Kidney capillary endothelial cell (primary cell): ENCODE measurements around the gene DOHH.

Experiments
- DNase-seq: peaks from one replicate; pipeline ENCODE4 v3.0.0-alpha.2; 2018; ENCODE audit warnings: low spot score

Gene DOHH, protein sequence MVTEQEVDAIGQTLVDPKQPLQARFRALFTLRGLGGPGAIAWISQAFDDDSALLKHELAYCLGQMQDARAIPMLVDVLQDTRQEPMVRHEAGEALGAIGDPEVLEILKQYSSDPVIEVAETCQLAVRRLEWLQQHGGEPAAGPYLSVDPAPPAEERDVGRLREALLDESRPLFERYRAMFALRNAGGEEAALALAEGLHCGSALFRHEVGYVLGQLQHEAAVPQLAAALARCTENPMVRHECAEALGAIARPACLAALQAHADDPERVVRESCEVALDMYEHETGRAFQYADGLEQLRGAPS

GRCh38 chr19:3500429-3501101, at the start of gene DOHH:
TSS of gene DOHH (minus strand) at chr19:3500674. CDS start at chr19:3496814, 3,860 bp downstream.
- DNase-seq, result peak; percentile 92

- no peak for DNase-seq
These were observed 49.3 kb upstream of the DOHH start for GRCh38 chr19:3549816-3550215.

DNA sequence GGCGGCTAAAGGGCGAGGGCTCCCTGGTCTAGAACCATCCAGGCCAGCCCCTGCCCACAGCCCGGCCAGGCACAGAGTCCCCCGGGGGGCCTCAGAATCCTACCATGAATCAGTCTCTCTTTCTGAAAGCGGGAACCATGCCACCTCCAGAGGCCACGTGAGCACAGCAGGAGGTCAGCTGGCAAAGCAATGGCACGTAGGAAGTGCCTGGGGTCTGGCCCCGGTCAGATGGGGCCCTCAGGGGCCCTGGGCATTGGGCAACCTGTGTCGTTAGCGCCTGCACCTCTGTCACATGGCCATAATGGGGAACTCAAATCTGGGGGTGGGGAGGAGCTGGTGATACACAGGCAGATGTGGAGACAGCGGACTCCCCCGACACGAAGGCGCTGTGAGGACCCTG, 48.1 kb upstream of the DOHH start:
- DNase-seq, result no peak

- no peak for DNase-seq
These were observed 47.4 kb upstream of the DOHH start for GRCh38 chr19:3547767-3548282.

DNA sequence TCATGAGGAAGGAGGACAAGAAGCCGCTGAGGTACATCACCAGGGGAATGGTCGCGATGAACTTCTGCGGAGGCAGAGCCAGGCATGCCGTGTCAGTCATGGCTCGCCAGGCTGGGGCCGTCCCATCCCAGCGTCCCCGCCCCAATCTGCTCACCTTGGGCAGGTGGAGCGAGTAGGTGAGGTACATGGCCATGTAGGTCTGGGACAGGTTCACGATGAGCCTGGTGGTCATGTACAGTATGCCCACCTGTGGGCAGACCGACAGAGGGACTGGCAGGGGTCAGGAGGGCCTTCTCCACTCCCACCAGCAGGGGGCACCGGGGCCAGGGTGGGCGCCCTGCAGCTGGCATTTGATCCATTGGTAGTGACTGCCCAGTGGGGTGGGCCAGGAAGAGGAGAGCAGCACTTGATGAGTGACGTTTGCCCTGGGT, 46.8 kb upstream of the DOHH start:
- DNase-seq, result peak; percentile 33

- no peak for DNase-seq
These were observed 45.6 kb upstream of the DOHH start for GRCh38 chr19:3546119-3546518.

DNA sequence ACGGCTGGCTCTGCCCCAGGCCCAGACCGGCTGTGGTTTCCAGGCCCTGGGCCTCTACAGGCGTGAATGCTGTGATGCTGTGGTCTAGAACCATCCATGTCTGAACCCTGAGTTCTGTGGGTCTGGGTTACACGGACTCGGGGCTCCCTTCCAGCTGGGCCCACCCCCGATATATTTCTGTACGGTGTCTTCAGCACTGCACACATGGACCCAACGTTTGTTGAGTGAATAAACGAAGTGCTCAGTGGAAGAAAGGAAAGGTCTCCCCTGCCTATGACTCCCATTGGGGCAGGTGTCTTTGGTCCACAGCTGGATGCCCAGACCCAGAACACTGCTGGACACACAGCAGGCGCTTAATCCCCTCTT, 45.2 kb upstream of the DOHH start:
- no peak for DNase-seq

- peak; percentile 52 for DNase-seq
These were observed 44.5 kb upstream of the DOHH start for GRCh38 chr19:3544742-3545668.

GRCh38 chr19:3544058-3544376, 43.5 kb upstream of the DOHH start:
- DNase-seq, result no peak

DNA sequence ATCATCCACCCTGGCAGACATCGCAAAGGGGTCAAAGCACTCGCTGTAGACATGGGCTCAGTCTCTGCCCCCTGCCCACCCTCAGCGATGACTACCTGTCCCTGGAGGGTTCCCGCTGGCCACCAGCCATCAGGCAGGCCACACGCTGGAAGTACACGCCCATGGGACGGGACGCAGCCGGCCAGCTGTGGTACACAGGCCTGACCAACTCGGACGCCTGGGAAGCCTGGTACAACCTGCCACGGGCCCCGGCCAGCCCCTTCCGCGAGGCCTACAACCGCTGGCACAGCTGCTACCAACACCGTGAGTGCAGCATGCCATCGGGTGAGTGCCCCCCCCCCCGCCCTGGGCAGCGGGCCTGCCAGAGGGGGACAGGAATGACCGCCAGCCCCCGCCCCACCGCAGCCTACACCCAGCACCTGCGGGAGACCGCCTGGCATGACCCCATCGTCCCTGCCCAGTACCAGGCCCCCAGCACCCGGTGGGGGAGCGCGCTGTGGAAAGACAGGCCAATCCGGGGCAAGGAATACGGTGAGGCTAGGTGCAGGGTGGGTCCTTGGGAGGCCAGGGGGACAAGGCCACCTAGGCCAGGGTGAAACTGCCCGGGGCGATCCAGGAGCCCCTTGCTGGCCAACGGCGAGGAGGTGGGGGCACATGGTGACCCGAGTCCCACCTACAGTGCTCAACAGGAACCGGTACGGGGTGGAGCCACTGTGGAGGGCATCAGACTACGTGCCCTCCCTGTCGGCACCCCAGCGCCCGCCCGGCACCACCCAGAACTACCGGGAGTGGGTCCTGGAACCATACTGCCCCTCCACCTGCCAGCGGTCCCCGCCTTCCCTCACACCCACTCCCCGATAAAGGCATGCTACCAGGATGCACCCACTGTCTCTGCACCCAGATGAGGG, 42.9 kb upstream of the DOHH start:
- no peak for DNase-seq

GRCh38 chr19:3539756-3540118, 39.3 kb upstream of the DOHH start:
- DNase-seq, result no peak

DNA sequence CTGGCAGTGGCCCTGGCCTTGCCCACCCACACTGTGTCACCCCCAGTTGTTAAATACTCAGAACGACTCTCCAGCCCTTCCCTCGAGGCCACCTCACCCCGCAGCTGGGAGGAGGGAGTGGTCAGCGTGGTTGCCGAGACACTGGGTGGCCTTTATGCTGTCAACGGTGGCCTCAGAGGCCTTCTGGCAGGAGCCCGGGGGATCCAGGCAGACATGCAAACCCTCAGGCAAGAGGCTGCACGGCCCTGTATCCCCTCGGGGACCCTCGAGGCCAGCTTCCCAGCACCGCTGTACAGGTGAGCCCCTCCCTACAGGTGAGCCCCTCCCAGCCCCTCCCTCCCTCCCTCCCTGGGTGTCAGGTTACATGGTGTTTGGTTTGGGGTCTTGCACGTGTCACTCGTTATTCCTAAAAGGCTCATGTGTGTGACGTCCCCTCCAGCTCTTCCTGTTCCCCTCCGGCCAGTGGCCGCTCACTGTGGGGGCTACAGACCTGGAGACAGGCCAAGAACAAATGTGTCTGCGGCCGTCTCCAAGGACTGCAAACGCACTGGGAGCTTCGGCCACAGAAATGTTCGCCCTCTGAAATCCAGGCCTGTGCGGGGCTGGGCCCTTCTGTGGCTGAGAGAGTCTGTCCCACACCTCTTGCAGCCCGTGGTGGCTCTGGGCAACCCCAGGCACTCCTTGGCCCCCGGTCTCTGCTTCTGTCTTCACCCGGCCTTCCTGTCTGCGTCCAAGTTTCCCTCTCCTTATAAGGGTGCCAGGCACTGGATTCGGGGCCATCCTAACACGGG, 38.7 kb upstream of the DOHH start, which contains the start of gene TEKTIP1:
Gene TEKTIP1, plus strand, starts transcription at position 210 of the 791 bp plus-strand sequence. Its CDS starts 4 bp downstream, at position 214.
- DNase-seq, result no peak

DNA sequence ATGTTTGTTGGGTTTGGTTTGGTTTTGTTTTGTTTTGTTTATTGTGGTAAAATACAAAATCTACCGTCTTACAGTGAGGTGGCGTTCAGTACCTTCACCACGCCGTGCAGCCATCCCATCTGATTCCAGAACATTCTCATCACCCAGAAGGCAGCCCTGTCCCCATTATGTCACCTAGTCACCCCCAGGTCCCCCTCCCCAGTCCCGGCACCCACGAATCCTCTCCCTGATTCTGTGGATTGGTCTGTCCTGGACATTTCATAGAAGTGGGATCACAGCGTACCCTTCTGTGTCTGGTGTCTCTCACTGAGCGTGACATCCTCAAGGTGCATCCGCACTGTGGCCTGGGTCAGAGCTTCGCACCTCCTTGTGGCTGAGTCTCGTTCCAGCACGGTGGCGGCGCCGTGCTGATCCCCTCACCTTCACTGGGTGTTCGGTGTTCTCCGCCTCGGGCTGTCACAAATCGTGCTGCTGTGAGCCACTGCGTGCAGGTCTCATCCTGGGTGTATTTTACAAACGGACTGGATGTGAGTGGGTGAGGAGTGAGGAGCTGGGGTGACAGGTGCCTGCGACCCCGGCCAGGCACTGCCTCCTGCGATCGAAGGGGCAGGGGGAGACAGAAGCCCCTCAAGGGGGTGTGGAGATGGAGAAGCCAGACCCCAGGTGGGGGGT, 37.9 kb upstream of the DOHH start:
- no peak for DNase-seq

DNA sequence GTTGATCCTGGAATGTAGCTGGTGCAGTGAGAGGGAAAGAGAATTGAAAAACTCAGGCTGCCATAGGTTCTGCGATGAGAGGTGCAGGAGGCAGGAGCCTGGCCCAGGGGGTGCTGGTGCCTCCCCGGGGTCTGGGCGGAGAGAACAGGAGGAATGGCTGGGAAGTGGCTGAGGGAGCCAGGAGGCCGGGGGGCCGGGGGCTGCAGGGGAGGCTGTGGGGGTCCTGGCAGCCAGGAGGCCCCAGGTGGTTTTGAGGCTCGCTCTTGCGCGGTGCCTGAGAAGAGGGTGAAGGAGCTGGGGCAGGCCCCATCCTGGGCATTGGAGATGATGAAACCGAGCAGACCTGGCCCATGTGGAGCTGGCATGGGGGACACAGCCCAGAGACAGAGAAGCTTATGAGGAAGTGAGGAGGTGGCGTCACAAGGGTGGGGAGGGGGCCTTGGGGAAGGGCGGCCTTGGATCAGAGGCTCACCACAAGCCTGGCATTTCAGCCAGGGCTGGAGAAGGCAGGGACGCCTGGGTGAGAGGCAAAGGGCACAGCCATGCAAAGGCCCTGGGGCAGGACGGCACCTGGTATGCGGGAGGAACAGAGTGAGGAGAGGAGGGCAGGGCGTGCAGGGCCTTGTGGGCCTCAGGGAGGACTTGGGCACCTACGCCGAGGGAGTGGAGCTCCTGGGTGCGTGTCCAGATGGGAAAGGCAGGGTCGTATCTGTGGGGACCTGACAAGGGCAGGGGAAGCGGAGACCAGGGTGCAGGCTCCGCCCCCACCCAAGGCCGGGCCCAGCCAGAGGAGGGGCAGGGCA, 37.2 kb upstream of the DOHH start:
- DNase-seq, result no peak

DNA sequence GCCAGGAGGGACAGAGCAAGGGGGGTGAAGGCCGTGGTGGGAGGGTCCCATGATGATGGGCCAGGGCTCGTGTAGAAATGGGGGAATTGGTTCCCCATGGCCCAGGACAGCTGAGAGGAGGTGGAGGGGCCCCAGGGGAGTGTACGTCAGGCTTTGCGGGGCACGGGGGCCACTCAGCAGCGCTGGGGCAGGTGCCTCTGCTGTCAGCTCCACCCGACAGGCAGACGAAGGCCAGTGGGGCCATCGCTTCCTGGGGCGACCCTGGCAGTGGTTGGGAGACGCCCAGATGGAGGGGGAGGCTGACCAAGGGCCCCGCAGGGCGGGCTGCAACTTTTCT, 36.6 kb upstream of the DOHH start:
- DNase-seq, result no peak

DNA sequence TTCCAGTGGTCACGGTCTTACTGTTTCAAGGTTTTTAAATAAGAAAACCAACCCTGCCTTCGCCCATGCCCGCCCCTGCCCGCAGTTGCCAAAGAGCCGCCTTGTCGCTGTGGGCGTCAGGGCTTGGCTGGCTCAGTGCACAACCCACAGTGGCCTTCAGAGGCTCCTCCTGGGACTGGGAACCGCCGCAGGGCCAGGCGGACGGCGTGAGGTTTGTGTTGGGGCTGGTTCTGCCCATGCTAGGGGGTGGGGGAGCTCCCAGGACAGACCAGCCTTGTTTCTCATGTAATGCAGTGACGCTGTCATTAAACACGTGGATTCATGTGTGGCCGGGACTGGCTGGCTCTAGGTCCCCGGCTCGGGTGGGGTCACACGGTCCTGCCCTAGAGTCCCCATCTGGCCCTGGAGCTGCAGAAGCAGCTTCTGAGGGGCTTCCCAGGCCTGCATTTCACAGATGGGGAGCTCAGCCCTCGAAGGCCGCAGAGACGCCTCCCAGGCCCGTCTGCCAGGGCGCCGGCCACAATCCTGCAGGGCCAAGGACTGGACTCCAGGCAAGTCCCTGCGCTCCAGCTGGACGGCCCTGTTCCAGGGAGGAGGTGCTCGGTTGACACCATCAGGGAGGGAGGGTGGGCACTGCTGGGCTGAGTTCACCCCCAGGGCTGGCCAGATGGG, 36.1 kb upstream of the DOHH start:
- no peak for DNase-seq

- DNase-seq, result no peak
These were observed 35.5 kb upstream of the DOHH start for GRCh38 chr19:3535981-3536380.

- no peak for DNase-seq
These were observed 35.1 kb upstream of the DOHH start for GRCh38 chr19:3535563-3535965.

DNA sequence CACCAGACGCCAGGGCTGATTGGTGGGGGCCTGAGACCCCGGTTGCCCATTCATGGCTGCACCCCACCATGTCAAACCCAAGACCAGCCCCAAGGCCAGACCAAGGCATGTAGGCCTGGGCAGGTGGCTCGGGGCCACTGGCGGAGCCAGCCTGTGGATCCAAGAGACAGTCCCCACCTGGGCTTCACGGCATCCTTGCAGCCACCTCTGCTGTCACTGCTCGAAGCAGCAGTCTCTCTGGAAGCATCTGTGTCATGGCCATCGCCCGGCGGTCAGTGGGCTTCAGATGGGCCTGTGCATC, 34.7 kb upstream of the DOHH start:
- DNase-seq, result no peak
